GM21529 (cell line): ENCODE results near the gene USP36.
"Not testable (repeated sequence)": the region's sequence is repeated elsewhere in the genome, so short reads cannot be mapped to it uniquely, and the experiment has no call there.

Experiments
- ATAC-seq: cut with Tn5 transposase; IDR thresholded peaks from one replicate; pipeline ENCODE4 v1.9.1; 2021; ENCODE audit not compliant: unreplicated experiment

Gene USP36

DNA sequence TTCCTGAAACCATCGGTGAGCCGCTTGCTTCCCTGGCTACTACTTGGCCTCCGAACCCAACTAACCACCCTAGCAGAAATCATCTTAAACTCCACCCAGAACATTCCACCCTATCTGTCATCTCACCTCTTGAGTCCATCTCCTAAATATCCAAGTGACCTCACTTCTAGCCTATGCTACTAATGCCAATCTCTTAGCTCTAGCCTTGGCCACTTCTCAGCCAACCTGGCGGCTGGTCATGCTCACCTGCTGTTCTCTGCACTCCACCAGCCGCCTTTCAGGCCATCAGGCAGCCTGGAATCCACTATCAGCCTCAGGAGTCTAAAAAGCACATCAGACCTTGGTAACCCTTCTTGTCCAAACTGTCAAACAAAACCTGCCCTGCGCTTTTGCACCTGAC, 46.6 kb downstream of the USP36 start:
- no peak for ATAC-seq

DNA sequence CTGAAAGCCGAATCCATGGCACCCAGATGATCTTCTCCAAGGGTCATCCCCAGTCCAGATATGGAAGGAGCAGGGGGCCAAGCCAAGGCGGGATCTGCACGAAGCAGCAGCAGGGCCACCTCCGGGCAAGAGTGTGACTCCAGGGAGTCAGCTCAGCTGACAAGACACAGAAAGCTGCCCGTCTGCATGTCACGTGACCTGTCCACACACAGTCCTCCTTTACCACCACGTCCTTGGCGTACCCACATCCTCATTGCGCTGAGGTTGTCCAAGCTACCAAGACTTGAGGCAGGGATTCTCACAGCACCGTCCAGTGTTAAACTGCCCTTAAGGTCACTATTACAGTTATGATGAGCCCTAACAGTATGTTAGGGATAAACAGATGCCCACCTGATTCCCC, 47.2 kb downstream of the USP36 start:
- ATAC-seq: no peak

DNA sequence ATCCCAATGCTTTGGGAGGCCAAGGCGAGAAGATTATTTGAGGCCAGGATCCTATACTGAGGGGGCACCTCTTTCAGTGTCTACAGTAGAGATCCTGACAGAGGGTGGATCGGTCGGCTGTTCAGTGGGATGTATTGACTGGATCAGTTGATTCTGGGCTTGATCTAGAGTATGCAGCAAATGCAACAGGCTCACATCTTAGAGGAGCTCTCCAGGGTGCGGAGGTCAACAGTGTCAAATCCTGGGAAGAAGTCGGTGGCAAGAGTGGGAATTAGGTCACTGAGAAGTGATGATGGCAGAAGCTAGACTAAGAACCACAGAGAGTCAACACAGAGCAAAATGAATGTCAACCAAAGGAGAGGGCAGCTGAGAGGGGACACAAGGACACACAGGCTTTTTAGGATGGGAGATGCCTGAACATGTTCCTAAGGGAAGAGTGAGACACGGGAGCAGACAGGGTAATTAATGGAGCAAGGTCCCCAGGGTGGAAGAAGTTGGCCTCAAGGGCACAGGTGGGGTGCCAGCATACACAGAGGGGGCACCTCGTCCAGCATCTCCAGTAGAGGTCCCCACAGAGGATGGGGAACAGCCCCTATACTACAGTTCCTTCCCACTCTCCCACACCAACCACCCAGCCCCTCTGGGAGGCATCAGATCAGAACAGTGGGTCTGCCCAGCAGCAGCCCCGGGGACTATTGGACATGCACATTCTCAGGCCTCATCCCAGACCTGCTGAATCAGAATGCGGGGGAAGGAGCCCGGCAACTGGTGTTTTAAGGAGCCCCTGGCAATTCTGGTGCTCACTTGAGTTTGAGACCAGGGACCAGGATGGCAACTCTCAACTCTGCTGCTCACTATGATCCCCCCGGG, 48.5 kb downstream of the USP36 start:
- no peak for ATAC-seq

DNA sequence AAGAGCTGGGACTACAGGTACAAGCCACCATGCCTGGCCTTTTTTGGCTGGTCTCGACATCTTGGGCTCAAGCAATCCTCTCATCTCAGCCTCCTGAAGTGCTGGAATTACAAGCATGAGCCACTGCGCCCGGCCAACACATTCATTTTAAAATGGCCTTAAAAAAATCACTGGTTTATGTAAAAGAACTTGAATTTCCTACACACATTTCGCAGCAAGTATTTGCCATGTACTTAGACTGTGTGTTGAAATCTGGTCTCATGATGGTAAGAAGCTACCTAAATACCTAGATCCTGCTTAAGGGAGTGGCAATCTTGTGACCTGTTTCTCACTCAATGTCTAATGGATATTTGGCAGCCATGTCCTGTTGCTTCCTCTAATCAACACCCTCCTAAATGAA, 50.1 kb downstream of the USP36 start:
- ATAC-seq: no peak

DNA sequence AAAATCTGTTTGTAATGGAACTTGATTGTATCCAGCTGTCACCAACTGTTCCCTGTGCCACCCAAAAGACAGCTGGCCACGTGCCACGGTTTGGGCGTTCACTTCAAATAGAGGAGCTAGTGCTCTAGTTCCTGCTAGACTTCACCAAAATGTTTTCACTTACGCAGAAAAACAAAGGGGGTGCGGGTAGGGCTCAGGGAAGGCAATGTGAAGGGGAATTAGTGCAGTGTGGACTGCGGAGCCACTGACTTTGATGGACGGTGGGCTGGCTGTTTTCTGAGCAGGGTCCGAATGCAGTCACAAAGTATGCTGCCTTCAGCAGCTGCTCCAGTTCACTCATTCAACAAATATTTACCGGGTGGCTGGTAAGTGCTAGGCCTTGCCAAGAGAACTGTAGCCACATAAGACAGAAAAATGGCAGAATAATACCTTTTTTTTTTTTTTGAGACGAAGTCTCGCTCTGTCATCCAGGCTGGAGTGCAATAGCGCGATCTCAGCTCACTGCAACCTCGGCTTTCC, 50.9 kb downstream of the USP36 start:
- ATAC-seq: no peak

DNA sequence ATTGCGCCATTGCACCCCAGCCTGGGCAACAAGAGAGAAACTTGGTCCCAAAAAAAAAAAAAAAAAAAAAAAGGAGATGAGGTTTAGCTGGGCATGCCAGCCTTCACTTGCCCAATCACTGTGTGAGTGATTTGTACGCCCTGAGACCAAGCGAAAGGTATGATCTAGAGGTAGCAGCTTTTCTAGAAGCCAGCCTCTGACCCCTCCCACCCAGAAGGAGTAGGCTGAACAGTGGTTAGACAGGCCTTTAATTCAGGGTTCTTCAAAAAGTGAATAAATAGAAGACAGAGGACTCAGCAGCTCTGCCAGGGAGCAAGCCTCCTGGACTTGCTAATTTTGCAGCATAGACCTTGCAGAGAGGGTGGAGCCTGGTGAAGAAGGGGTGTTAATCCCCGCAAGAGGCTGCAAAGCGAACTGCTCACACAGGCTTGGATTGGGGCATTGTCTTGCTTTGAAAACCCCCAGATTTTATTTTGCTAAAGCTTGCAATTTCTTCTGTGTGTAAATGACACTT, 51.4 kb downstream of the USP36 start:
- no peak for ATAC-seq

DNA sequence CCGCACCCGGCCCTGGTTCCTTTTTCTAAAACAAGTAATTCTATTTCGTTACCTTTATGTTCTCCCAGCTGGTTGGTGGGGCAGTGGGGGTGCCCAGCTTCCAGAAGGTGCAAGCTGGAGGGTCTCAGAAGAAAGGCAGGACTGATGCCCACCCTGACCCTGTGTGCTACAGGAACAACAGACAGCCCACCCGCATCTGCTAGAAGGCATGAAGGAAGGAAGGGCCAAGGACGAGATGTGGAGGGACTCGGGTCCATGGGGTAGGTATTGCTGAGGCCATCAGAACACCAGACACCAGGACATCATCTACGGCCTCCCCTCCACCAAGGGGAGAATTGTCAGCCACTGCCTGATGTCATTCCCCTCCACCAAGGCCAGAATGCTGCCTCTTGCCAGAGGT, 52.2 kb downstream of the USP36 start:
- ATAC-seq: no peak

DNA sequence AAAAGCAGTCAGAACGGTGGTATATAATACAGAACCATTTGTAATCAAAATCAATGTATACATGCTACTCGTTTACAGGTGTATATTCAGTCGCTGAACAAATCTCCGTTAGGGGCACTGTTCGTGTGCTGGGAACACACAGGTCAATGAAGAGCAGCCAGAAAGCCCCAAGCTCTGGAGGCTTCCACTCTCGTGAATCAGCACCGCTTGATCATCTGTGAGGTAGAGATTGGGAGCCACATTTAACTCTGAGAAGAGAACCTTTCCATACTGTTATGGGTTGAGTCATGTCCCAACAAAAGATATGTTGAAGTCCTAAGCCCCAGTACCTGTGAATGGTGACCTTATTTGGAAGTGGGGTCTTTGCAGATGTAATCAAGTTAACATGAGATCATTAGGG, 53.2 kb downstream of the USP36 start:
- no peak for ATAC-seq

DNA sequence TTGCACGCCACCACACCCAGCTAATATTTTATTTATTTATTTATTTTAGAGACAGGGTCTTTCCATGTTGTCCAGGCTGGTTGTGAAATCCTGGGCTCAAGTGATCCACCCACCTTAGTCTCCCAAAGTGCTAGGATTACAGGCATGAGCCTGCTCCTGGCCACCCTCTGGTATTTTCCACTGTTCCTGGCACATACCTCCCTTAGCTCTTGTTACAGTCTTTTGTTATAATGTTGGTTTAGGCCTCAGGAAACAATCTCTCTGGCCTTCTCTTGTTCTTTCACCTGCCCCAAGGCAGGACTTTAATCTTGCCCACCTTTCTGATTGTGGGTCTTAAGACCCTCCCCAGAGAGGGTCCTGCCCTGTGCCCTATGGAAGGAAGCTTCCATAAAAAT, 55.0 kb downstream of the USP36 start:
- ATAC-seq: no peak

DNA sequence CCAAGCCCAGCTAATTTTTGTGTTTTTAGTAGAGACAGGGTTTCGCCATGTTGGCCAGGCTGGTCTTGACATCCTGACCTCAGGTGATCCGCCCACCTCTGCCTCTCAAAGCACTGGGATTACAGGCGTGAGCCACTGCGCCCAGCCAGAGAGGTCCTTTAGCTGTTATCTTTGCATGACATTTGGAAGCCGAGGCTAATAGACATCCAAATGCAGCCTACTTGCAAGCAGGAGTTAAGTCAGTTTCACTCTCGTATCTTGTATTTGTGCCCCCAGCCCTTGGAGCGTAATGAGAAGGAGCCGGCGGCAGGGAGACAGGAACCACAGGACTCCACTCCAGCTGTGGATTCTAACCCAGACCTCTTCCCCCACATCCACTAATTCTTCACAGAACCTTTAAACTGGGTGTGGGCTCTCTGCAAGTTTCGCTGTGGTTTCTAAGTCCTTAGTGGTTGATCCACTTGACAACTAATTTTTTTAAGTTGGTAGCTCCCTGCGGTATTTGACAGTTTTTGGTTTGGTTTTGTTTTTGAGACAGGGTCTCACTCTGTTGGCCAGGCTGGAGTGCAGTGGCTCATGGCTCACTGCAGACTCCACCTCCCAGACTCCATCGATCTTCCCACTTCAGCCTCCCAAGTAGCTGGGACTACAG, 55.5 kb downstream of the USP36 start:
- no peak for ATAC-seq

DNA sequence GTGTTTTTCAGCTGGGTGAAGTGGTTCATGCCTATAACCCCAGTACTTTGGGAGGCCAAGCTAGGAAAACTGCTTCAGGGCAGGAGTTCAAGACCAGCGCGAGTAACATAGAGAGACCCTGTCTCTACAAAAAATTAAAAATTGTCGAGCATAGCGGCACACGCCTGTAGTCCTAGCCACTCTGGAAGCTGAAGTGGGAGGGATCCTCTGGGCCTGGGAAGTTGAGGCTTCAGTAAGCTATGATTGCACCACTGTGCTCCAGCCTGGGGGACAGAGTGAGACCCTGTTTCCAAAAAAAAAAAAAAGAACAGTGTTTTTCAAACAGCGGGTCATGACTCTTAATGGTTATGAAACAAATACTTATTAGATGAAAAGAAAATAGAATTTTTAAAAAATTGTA, 56.3 kb downstream of the USP36 start:
- no peak for ATAC-seq

DNA sequence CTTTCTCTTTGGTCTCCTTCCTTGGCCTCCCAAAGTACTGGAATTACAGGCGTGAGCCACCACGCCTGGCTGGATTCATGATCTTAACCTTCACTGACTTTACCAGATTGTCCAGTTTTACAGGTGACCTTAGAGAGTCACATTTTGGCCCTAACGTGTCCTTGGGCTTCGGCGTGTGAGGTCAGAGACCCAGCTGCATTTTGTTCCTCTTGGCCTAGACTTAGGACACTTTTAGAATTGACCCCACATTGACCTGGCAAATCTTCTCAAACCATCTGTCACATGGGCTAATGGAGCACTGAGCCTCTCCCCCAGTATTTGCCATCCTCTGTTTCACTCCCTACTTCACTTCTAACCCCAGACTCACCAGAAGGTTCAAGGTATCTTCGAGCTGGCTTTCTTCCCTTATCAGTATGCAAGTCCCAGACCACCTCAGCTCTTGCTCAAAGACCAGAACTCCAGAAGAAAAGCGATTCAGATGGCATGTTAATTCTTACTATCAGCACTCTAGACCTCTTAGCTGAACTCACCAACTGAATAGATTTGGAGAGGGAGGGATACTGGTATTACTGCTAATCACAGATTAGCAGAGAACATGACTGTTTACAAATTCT, 56.8 kb downstream of the USP36 start:
- no peak for ATAC-seq

DNA sequence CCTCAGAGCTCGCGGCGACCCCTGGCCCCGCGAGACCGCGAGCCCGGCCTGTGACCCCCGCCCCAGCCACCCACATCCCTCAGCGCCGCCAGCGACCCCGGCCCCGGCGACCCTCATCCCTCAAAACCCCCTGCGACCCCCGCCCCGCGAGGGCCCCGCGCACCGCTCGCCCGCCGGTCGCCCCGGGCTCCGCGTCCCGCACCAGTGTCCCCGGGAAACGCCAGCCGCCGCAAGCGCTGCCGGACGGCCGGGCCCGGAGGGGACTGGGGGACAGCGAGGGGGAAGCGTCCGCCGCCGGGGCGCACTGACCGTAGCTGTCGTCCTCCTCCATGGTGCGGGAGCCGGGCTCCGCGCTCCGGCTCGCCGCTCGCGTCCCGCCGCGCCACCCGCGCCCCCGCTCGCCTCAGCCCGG, 58.7 kb downstream of the USP36 start, which contains the start of gene CYTH1:
Gene CYTH1 (minus strand): TSS at position 381 of the 412 bp plus-strand sequence. CDS start 50 bp downstream, at position 331.
- ATAC-seq: peak; percentile 17

DNA sequence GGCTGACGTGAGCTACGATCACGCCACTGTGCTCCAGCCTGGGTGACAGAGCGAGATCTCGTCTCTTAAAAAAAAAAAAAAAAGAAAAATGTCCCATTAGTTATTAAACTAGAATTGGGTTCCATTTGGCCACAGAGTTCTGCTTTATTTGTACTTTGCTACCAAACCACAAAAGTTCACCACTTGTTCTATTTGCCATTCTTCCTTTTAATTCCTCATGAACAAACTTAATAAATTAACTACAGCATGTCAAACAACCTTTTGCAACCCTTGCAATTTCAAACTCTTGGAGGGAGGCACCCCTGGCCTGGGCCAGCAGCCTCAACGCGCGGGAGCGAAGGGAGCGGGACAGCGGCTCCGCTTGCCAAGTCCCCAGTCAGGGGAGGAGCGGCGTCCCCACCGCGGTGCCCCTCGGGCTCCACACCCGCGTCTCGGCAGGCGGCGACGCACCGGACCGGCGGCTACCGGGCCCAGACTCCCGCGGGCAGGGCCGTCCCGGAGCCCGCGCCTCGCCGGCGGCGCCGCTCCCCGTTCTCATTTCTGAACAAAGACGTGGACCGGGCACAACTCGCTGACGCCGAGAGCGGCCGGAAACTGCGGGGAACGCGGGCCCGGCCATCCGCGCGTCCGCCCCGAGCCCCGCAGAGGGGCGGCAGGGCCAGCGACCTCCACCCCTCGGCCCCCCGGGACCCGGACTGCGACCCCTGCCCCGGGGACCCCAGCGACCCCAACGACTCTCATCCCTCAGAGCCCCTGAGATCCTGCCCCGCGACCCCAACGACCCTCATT, 59.3 kb downstream of the USP36 start:
- ATAC-seq: peak; percentile 4

DNA sequence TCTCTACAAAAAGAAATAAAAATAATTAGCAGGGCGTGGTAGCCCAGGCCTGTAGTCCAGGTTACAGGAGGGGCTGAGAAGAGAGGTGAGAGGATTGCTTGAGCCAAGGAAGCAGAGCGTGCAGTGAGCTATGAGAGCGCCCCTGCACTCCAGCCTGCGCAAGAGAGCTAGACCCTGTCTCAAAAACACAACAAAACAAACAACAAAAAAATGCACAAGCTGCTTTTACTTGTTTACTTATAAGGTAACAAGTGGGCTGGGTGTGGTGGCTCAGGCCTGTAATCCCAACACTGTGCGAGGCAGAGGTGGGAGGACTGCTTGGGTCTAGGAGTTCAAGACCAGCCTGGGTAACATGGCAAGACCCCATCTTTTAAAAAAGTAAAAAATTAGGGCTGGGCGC, 60.3 kb downstream of the USP36 start:
- no peak for ATAC-seq

DNA sequence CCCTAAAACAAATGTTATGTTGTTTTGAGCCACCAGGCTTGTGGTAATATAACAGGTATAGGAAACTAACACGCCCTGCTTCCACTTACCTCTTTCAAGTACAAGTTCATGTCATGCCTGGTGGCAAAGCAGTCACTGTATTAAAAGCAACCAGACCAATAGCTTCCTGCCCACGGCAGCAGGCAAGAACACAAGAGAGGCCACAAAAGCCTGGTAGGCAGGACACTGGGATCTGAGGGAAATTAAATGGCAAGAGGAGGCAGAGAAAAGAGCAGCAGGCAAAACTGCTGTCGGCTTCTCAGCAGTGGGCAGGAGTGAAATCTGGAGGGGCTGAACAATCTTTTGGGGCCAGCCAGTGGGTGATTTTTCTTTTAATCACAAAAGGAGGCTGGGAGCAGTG, 60.8 kb downstream of the USP36 start:
- no peak for ATAC-seq

DNA sequence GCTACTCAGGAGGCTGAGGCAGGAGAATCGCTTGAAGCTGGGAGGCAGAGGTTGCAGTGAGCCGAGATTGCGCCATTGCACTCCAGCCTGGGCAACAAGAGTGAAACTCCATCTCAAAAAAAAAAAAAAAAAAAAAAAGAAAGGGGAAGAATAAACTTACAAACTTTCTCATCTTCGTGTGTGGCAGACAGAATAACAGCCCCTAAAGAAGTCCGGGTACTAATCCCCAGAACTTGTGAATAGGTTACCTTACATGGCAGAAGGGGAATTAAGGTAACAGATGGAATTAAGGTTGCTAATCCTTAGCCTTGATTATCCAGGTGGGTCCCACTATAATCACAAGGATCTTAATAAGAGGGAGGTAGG, 61.3 kb downstream of the USP36 start:
- not testable (repeated sequence) for ATAC-seq

DNA sequence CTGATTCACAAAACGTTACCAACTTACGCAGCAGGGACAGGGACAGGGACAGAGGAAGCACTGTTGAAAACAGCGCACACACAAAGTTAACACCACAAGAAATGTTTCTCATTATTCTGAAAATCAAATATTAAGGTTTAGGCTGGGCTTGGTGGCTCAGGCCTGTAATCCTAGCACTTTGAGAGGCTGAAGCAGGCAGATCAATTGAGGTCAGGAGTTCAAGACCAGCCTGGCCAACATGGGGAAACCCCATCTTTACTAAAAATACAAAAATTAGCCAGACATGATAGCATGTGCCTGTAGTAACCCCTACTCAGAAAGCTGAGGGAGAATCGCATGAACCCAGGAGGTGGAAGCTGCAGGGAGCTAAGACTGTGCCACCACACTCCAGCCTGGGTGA, 62.7 kb downstream of the USP36 start:
- no peak for ATAC-seq

DNA sequence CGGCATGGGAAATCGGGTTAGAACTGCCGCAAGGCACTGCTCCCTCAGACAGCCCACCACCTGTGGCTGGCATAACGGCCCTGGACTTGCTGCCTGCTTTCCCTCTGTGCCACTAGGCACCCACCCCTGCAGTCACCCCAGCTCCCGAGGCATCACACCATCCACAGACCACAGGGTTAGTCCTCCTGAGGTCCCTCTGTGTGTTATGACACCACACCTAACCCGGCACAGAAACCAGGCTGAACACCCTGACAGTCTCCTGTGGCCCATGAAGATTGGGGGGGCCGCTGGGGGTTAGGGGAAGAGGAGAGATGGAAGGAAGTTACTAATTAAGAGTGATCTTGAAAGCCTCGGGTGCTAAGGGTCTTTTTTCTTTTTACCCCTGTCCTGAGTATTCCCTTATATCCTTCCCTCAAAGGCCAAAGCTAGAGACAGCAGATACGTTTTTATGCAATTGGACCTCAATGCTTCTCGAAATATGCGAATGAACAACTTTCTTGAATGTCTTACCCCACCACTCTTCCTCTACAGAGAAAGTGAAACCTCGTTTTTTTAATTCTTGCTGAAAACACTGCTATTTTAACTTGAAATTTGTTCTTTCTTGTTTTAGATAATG, 65.5 kb downstream of the USP36 start:
- ATAC-seq: peak; percentile 52

DNA sequence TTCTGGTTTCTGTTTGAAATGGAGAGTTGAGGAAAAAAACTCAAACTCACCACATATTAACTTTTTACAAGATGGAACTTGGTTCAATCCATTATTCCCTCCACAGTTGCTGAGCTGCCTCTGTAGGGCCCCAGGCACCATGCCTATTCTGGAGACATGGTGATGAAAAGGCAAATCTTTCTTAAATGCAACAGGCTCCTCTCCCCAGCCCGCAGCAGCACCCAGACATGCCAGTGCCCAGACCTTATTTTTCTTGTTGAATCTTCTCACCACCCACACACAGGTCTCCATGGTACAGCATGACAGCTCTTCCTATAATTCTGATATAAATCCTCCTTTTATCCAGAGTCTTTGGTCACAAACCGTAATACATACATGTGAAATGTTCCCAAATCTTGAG, 66.2 kb downstream of the USP36 start:
- no peak for ATAC-seq
